PC-3 (cell line): ENCODE data around the gene RAB30. TPM values are rescaled to one million over a fixed set of nuclear protein-coding genes. Genes with fewer than 3 reads are reported as not detected.

Source experiments
- ATAC-seq: fragments of 200-7000 bp; cut with Tn5 transposase; 2 replicates; pipeline ENCODE4 v1.9.1; 2020; ENCODE audit warnings: mild to moderate bottlenecking, moderate library complexity
- BruUV-seq: library from RNA; stranded (reverse); fragments of 400-500 nt; replicated peaks from 2 replicates; lab custom pipeline; 2021; lab: Mats Ljungman, UMichigan
- CTCF ChIA-PET: fragments of 300-600 bp; sonication (Branson Sonifier 250); formaldehyde crosslinking; loops from one replicate; lab custom pipeline; 2022; ENCODE audit warnings: antibody characterized with exemption; lab: Charles Lee
- POLR2A ChIA-PET: fragments of 300-600 bp; sonication (Branson Sonifier 250); formaldehyde crosslinking; loops from one replicate; lab custom pipeline; 2022; ENCODE audit warnings: antibody characterized with exemption; ENCODE audit not compliant: unreplicated experiment; lab: Charles Lee
- DNase-seq: peaks from one replicate; pipeline ENCODE4 v3.0.0-alpha.2; 2015
- H2AFZ ChIP-seq: fragments of 300-600 bp; sonication (generic); 2 replicates; pipeline ENCODE4 v1.6.0; 2016; ENCODE audit warnings: antibody characterized with exemption, low read length
- H3F3A ChIP-seq: fragments of 300-600 bp; sonication (generic); one replicate; pipeline ENCODE4 v1.6.0; 2017; ENCODE audit warnings: antibody characterized with exemption, low read length, control low read depth, mild to moderate bottlenecking; ENCODE audit not compliant: unreplicated experiment
- H3K27ac ChIP-seq: fragments of 300-600 bp; sonication (generic); 2 replicates; pipeline ENCODE4 v1.5.1; 2016; ENCODE audit warnings: mild to moderate bottlenecking, low read length
- H3K27me3 ChIP-seq: fragments of 300-600 bp; sonication (generic); 2 replicates; pipeline ENCODE4 v1.6.1; 2016; ENCODE audit warnings: low read length, mixed read lengths
- H3K36me3 ChIP-seq: fragments of 300-600 bp; sonication (generic); 2 replicates; pipeline ENCODE4 v1.6.1; 2016; ENCODE audit warnings: low read depth, mixed run types, low read length, mixed read lengths
- H3K4me1 ChIP-seq: fragments of 300-600 bp; sonication (generic); 2 replicates; pipeline ENCODE4 v1.5.1; 2016; ENCODE audit warnings: low read length; ENCODE audit not compliant: insufficient read depth
- H3K4me2 ChIP-seq: fragments of 300-600 bp; sonication (generic); 2 replicates; pipeline ENCODE4 v1.6.0; 2016; ENCODE audit warnings: low read length
- H3K4me3 ChIP-seq: fragments of 300-600 bp; sonication (generic); 2 replicates; pipeline ENCODE4 v1.5.1; 2016; ENCODE audit warnings: mild to moderate bottlenecking, low read length, mixed read lengths
- H3K79me2 ChIP-seq: fragments of 300-600 bp; sonication (generic); 2 replicates; pipeline ENCODE4 v1.6.1; 2017; ENCODE audit warnings: low read length, mixed read lengths
- H3K9ac ChIP-seq: fragments of 300-600 bp; sonication (generic); 2 replicates; pipeline ENCODE4 v1.6.0; 2016; ENCODE audit warnings: mild to moderate bottlenecking, low read length
- H3K9me2 ChIP-seq: fragments of 300-600 bp; sonication (generic); replicated peaks from 2 replicates; pipeline ENCODE4 v1.6.1; 2016; ENCODE audit warnings: mixed run types, low read length, mixed read lengths
- H3K9me3 ChIP-seq: fragments of 300-600 bp; sonication (generic); 2 replicates; pipeline ENCODE4 v1.6.1; 2016; ENCODE audit warnings: low read length, mixed read lengths
- H4K20me1 ChIP-seq: fragments of 300-600 bp; sonication (generic); 2 replicates; pipeline ENCODE4 v1.6.1; 2016; ENCODE audit warnings: low read length, mixed read lengths
- CTCF ChIP-seq: fragments of 300-600 bp; sonication (generic); conservative IDR thresholded peaks from 2 replicates; pipeline ENCODE4 v1.5.1; 2017; ENCODE audit warnings: antibody characterized with exemption, low read depth, mild to moderate bottlenecking, low read length
- EZH2 ChIP-seq: fragments of 300-600 bp; sonication (generic); IDR thresholded peaks from one replicate; pipeline ENCODE4 v1.6.1; 2017; ENCODE audit warnings: antibody characterized with exemption, mild to moderate bottlenecking, low read length; ENCODE audit not compliant: unreplicated experiment
- EZH2phosphoT487 ChIP-seq: fragments of 300-600 bp; sonication (generic); IDR thresholded peaks from 2 replicates; pipeline ENCODE4 v1.6.1; 2018; ENCODE audit warnings: mild to moderate bottlenecking, antibody characterized with exemption, low read length, borderline replicate concordance
- intact Hi-C: fragments of 100-400 bp; cut with micrococcal nuclease; formaldehyde crosslinking; loops from 2 replicates; pipeline ENCODE4 v1.9.0; 2023
- total RNA-seq: library from RNA; depleted of rRNA; stranded (reverse); fragments of >200 nt; gene quantifications from 2 replicates; pipeline ENCODE4 v1.2.3, GENCODE V29; 2014

Gene RAB30
- total RNA-seq, 1 experiment from 2014 or later = 6.6 TPM

- TF ChIP-seq EZH2phosphoT487 = no peak
- TF ChIP-seq CTCF = no peak
- TF ChIP-seq EZH2 = no peak
- no peaks in the 10 kb centered on the region for H3K79me2 ChIP-seq
- H3K27me3 ChIP-seq = no peaks in the 10 kb centered on the region
- no peak overlapping the region for H3K9ac ChIP-seq
- no TSS peak for BruUV-seq
- H2AFZ ChIP-seq = no peak overlapping the region
- ATAC-seq = no peak
- no peaks in the 10 kb centered on the region for H3F3A ChIP-seq
- H4K20me1 ChIP-seq = no peaks in the 10 kb centered on the region
- no peaks in the 10 kb centered on the region for H3K9me3 ChIP-seq
- H3K4me1 ChIP-seq = peaks cover 22% of the 10 kb centered on the region
- DNase-seq = no peak
- ChIA-PET POLR2A (interaction anchor here (0.6 kb wide), 1 partner anchor 94 kb away, joined by 5 read pairs; the partner anchor contains the start of gene DDIAS), CTCF (no interaction called here)
- intact Hi-C loops = loop anchor here (2.0 kb wide), 1 partner anchor 75 kb away; the partner anchor contains the start of gene RAB30
- no peak overlapping the region for H3K4me2 ChIP-seq
- no peak overlapping the region for H3K4me3 ChIP-seq
- H3K36me3 ChIP-seq = no peaks in the 10 kb centered on the region
- no peak overlapping the region for H3K27ac ChIP-seq
- H3K9me2 ChIP-seq = no peaks in the 10 kb centered on the region
Measured at GRCh38 chr11:82995754-82996398, 75.8 kb downstream of the RAB30 start.

GRCh38 chr11:82995235-82995634 lies 76.5 kb downstream of the RAB30 start:
- TF ChIP-seq EZH2phosphoT487 = no peak
- no peak for TF ChIP-seq EZH2
- TF ChIP-seq CTCF = no peak
- DNase-seq (no peak), ATAC-seq (no peak)
- intact Hi-C loops = no loop called here
- Histone ChIP-seq H3K36me3 (no peaks in the 10 kb centered on the region), H3K4me1 (peaks cover 22% of the 10 kb centered on the region), H3K9ac (no peak overlapping the region), H3K4me3 (no peak overlapping the region), H3K4me2 (no peak overlapping the region), H3K27ac (no peak overlapping the region), H3F3A (no peaks in the 10 kb centered on the region), H3K9me2 (no peaks in the 10 kb centered on the region), H3K79me2 (no peaks in the 10 kb centered on the region), H2AFZ (no peak overlapping the region), H3K27me3 (no peaks in the 10 kb centered on the region), H4K20me1 (no peaks in the 10 kb centered on the region), H3K9me3 (no peaks in the 10 kb centered on the region)
- CTCF ChIA-PET = no interaction called here
- POLR2A ChIA-PET = no interaction called here
- no TSS peak for BruUV-seq

GRCh38 chr11:82994604-82995230 lies 77.0 kb downstream of the RAB30 start:
- no peak overlapping the region for H3K4me2 ChIP-seq
- no peak overlapping the region for H3K27ac ChIP-seq
- ChIA-PET POLR2A (no interaction called here), CTCF (no interaction called here)
- no peak for TF ChIP-seq CTCF
- no peak for TF ChIP-seq EZH2phosphoT487
- no peak for TF ChIP-seq EZH2
- H3K4me1 ChIP-seq = peaks cover 22% of the 10 kb centered on the region
- intact Hi-C loops = no loop called here
- H3K79me2 ChIP-seq = no peaks in the 10 kb centered on the region
- H3K9me2 ChIP-seq = no peaks in the 10 kb centered on the region
- no TSS peak for BruUV-seq
- H3K9me3 ChIP-seq = no peaks in the 10 kb centered on the region
- DNase-seq = no peak
- H3K27me3 ChIP-seq = no peaks in the 10 kb centered on the region
- H3K36me3 ChIP-seq = no peaks in the 10 kb centered on the region
- H3K9ac ChIP-seq = no peak overlapping the region
- no peak overlapping the region for H3K4me3 ChIP-seq
- H4K20me1 ChIP-seq = no peaks in the 10 kb centered on the region
- ATAC-seq = no peak
- H2AFZ ChIP-seq = no peak overlapping the region
- H3F3A ChIP-seq = no peaks in the 10 kb centered on the region
